Mucosa of descending colon (tissue), 3 donors: ENCODE measurements around the gene UGGT1. TPM values are rescaled to one million over a fixed set of nuclear protein-coding genes. Genes with fewer than 3 reads are reported as not detected.
A peak's percentile ranks its signal among the peaks of the same experiment; 100 is the strongest.

Experiments
- ATAC-seq: fragments of 200-7000 bp; cut with Tn5 transposase; one replicate; pipeline ENCODE4 v1.9.1; 2020; ENCODE audit warnings: mild to moderate bottlenecking, moderate library complexity
- DNase-seq, 3 donors: peaks; one replicate each; pipeline ENCODE4 v3.0.0-alpha.2; 2020
- H3K36me3 ChIP-seq: fragments of 200-600 bp; one replicate; pipeline ENCODE4 v1.8.0; 2021; ENCODE audit warnings: low read depth, mild to moderate bottlenecking
- H3K4me1 ChIP-seq: fragments of 200-600 bp; one replicate; pipeline ENCODE4 v1.8.0; 2021; ENCODE audit warnings: low read depth, mild to moderate bottlenecking
- H3K4me3 ChIP-seq: fragments of 200-600 bp; one replicate; pipeline ENCODE4 v1.8.0; 2021; ENCODE audit warnings: mild to moderate bottlenecking
- H3K9me3 ChIP-seq: fragments of 200-600 bp; one replicate; pipeline ENCODE4 v1.8.0; 2021; ENCODE audit warnings: mild to moderate bottlenecking
- CTCF ChIP-seq: fragments of 200-600 bp; IDR thresholded peaks from one replicate; pipeline ENCODE4 v1.8.0; 2022; ENCODE audit warnings: antibody characterized with exemption, mild to moderate bottlenecking
- intact Hi-C, 2 donors: fragments of 100-400 bp; cut with DNase I in 1 of 2; cut with micrococcal nuclease in 1 of 2; formaldehyde crosslinking; loops; one replicate each; pipeline versions ENCODE4 v1.11.0 to v1.11.1; 2022; cut with DNase I, micrococcal nuclease
- total RNA-seq, 3 donors: library from RNA; stranded (reverse); fragmentation: NEBNext Ultra II Directional in 2 of 3; extraction: Animal tissue kit (Norgen Biotek cat#: 25700) in 2 of 3; gene quantifications; one replicate each; pipeline versions ENCODE4 v1.2.1 to v1.2.4, GENCODE V29; 2021 to 2023
- donor health status: DM: no; HTN: no; CAD: no; lungs with moderate emphysema.
- donor health status: DM: no; HTN: no; CAD: no.
- donor health status: DM: no; HTN: yes; CAD: no.

Gene UGGT1
- total RNA-seq, 3 donors from 2014 or later = 43.0 to 47.1 (median 43.9) TPM

GRCh38 chr2:128076461-128077106 lies 14.4 kb upstream of the UGGT1 start:
- DNase-seq (no peak), ATAC-seq (peak; percentile 39)
- no peaks in the 10 kb centered on the region for H3K9me3 ChIP-seq
- H3K4me1 ChIP-seq = no peaks in the 10 kb centered on the region
- H3K4me3 ChIP-seq = no peak overlapping the region
- intact Hi-C loops = no loop called here
- no peak for TF ChIP-seq CTCF
- H3K36me3 ChIP-seq = no peaks in the 10 kb centered on the region

GRCh38 chr2:128084757-128085156 lies 6.2 kb upstream of the UGGT1 start:
- Histone ChIP-seq H3K9me3 (no peaks in the 10 kb centered on the region), H3K4me1 (no peaks in the 10 kb centered on the region), H3K4me3 (no peak overlapping the region), H3K36me3 (no peaks in the 10 kb centered on the region)
- DNase-seq (no peak), ATAC-seq (no peak)
- intact Hi-C loops = no loop called here
- no peak for TF ChIP-seq CTCF

GRCh38 chr2:128086244-128086643 lies 4.8 kb upstream of the UGGT1 start:
- TF ChIP-seq CTCF = no peak
- no peaks in the 10 kb centered on the region for H3K36me3 ChIP-seq
- no peaks in the 10 kb centered on the region for H3K9me3 ChIP-seq
- no peak overlapping the region for H3K4me3 ChIP-seq
- DNase-seq (no peak), ATAC-seq (no peak)
- no peaks in the 10 kb centered on the region for H3K4me1 ChIP-seq
- intact Hi-C loops = no loop called here

- intact Hi-C loops = no loop called here
- Histone ChIP-seq H3K36me3 (no peaks in the 10 kb centered on the region), H3K9me3 (no peaks in the 10 kb centered on the region), H3K4me3 (peak overlapping the region; percentile 83), H3K4me1 (peaks cover 15% of the 10 kb centered on the region)
- DNase-seq (no peak), ATAC-seq (no peak)
- no peak for TF ChIP-seq CTCF
These were observed 440 bp upstream of the UGGT1 start for GRCh38 chr2:128090575-128090944.

- intact Hi-C loops = no loop called here
- peak overlapping the region; percentile 83 for H3K4me3 ChIP-seq
- H3K36me3 ChIP-seq = no peaks in the 10 kb centered on the region
- H3K4me1 ChIP-seq = peaks cover 15% of the 10 kb centered on the region
- ATAC-seq (peak; percentile 9), DNase-seq (peak in 1 of 3 donors; percentile 21)
- no peak for TF ChIP-seq CTCF
- no peaks in the 10 kb centered on the region for H3K9me3 ChIP-seq
These were observed 703 bp downstream of the UGGT1 start for GRCh38 chr2:128091726-128092080.

GRCh38 chr2:128092656-128093055 lies 1.7 kb downstream of the UGGT1 start:
- intact Hi-C loops = no loop called here
- H3K9me3 ChIP-seq = no peaks in the 10 kb centered on the region
- TF ChIP-seq CTCF = no peak
- H3K36me3 ChIP-seq = no peaks in the 10 kb centered on the region
- H3K4me3 ChIP-seq = no peak overlapping the region
- ATAC-seq (no peak), DNase-seq (no peak)
- H3K4me1 ChIP-seq = peaks cover 15% of the 10 kb centered on the region
